GM19023 (cell line): ENCODE measurements around the gene OR4D2.

Experiments used
- ATAC-seq: cut with Tn5 transposase; IDR thresholded peaks from one replicate; pipeline ENCODE4 v1.9.1; 2021; ENCODE audit warnings: mild to moderate bottlenecking, moderate library complexity; ENCODE audit not compliant: unreplicated experiment

The OR4D2 gene

GRCh38 chr17:58172369-58173071, 5.7 kb downstream of the OR4D2 start:
- ATAC-seq, result no peak

DNA sequence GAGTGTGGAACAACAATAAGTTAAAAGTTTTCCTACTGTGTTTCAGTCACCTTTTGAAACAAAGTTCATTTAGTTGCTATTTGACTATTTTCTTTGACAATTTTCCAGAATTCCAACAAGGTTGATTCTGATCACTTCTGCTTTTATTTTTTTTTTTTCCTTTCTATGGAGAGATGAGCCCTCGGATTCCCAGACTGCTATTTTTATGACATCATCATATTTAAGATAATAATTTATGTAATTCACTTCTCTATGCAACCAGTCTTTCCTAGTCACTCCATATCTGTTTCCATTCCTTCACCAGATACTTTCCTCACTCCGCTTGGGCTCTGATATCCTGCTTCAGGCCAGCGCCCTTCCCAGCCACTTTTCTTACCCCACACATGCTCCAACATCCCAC, 8.1 kb downstream of the OR4D2 start:
- no peak for ATAC-seq

DNA sequence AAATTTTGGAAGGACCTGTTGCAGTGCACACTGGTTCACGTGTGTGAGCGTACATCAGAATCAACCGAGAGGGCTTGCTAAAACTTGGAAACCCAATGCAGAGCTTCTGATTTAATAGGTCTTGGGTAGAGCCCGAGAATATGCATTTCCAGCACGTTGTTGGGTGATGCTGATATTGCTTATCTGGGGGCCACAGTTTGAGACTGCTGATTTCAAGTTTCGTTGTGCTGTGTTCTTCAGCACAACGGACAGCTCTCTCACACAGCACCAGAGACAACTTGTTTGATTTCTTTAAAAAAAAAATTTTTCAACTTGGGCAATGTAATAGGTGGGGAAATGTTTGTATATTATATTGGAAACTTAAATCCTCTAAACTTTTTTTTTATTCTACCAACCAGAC, 9.4 kb downstream of the OR4D2 start:
- no peak for ATAC-seq

- no peak for ATAC-seq
These were observed 15.0 kb downstream of the OR4D2 start for GRCh38 chr17:58181796-58182195.

GRCh38 chr17:58183514-58183913, 16.7 kb downstream of the OR4D2 start:
- ATAC-seq, result no peak

DNA sequence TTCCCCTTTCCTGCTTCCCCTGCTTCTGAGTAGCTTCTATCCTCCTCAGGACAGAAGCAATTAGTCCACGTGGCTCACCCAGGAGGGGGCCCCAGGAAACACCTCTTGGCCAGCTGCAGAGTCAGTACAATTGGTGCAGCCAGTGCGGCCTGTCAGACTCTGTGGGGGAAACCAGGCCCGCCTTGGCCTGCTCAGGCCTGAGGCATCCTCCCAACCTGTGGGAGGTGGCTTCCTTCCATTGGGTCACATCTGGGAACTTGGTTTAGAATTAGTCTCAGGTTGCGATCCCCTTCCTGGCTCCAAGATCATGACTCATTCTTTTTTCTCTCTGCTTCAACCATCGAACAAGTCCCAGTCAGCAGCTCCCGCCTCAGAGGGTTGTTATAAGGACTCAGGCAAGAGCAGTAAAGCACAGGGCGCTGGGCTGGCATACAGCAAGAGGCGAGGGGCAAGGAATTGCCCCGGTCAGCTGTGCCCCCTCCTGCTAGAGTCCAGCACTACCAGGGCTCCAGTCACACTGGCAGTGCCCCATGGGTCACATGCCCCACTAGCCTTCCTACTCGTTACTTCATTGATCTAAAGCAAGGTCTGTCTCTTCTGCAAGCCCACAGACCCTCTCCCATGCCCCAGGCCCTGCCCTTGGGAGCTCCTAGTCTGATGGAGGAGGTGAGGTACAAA, 17.7 kb downstream of the OR4D2 start:
- ATAC-seq, result no peak

DNA sequence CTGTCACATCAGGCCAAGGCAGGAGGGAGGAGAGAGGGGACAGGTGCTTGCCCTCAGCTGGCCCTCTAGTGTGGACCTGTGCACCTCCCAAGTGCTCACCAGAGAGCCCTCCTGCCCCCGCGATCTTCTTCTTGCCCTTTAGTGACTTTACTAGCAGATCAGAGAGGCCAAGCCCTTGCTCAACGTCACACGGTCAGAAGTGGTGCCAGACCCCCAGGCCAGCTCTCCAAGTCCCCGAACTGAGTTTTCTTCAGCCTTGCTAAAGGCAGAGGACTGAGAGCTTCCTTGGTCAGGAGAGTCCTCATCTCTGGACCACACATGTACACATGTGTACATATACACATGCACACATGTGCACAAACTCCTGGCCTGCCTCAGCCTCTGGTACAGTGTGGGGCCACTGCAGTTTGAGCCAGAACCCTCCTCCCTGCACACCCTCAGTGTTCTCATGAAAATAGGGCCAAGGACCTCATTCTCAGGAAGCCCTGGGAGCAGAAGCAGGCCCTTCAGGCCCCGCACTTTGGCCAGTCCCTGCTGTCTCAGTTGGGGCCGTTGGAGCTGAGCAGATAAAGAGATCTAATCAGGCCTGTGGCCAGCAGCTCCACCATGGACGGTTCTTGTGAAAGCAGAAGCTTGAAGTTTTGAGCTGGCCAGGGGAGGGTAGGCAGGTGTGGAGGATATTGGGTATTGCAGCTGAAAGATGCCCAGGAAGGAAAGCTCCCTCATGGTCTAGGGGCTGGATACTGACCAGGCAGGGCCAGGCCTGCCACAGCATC, 18.4 kb downstream of the OR4D2 start:
- ATAC-seq, result no peak

- ATAC-seq, result no peak
These were observed 19.8 kb downstream of the OR4D2 start for GRCh38 chr17:58186591-58186990.

- ATAC-seq, result no peak
These were observed 20.3 kb downstream of the OR4D2 start for GRCh38 chr17:58187063-58187462.

- no peak for ATAC-seq
These were observed 20.9 kb downstream of the OR4D2 start for GRCh38 chr17:58187675-58188074.

DNA sequence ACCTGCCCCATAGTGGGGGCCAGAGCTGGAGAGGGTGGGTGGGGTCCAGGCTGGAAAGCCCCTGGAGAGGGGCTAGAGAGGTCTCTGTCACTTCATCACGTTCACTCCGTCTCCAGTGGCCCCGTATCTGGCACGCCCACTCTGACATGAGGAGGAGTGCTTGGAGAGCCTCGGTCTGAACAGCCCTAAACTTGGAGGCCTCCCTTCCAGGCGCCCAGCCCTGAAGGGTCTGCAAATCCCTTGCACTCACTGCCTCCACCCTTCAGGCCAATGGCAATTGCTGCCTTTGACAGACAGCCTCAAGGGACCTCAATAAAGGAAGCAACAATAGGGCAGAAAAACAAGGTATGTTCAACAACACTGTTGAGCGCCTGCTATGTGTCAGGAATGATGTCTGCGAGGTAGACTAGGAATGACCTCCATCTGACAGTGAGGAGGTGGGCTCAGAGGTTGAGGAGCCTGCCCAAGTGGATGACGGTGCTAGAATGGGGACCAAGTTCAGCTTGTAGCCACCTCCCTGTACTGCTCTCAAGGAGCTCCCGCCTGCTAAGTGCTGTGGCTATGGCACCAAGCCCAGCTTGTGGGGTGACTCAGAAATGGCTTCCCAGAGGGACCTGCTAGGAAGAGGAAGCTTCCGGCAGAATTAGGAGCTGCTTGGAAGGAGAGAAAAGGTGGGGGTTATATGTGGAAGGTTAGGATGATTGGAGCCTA, 22.8 kb downstream of the OR4D2 start:
- ATAC-seq, result no peak

DNA sequence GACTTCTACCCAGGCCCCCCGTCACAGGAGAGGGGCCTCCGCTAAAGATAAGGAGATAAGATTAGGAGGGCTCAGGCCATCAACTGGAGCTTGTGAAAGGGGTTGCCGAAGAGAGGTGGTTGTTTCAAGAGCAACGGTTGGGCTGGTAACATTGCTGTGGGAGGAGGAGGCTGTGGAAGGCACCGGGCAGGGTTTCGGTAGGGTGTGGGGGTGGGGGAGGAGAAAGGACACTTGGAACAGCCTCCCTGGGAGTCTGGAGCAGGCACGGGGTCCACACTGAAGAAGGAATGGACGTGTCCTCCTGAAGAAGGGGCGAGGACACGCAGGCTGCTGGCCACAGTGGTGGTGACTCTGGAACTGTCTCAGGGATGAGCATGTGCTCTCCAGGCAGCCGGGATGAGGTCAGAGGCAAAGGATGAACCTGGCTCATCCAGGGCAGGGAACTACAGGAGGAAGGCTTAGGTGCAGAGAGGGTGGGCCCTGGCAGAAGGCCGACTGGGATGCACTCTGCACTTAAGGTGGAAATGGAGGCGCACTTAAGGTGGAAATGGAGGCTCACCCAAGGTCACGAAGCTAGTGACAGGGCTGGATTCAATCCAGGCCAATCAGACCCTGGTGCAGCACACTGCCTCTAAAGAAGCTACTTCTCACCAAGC, 24.6 kb downstream of the OR4D2 start:
- no peak for ATAC-seq

DNA sequence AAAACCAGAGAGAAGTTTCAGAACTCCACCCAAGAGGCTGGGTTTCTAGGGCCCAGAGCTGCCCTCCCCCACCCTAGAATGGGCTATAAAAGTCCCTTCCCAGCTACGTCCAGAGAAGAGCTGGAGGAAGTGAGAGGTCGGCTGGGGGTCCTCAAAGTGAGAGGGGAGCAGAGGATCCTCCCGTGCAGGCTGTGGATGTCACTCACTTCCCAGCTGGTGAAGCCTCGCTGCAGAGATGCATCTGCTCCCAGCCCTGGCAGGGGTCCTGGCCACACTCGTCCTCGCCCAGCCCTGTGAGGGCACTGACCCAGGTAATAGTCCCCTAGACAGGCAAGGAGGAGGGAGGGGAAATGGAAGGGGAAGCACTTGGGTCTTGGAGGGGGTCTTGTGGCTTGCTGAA, 25.8 kb downstream of the OR4D2 start, which contains the start of gene EPX:
TSS of gene EPX (plus strand) at position 115 of the 400 bp plus-strand sequence. CDS start at position 236, 121 bp downstream.
- no peak for ATAC-seq

DNA sequence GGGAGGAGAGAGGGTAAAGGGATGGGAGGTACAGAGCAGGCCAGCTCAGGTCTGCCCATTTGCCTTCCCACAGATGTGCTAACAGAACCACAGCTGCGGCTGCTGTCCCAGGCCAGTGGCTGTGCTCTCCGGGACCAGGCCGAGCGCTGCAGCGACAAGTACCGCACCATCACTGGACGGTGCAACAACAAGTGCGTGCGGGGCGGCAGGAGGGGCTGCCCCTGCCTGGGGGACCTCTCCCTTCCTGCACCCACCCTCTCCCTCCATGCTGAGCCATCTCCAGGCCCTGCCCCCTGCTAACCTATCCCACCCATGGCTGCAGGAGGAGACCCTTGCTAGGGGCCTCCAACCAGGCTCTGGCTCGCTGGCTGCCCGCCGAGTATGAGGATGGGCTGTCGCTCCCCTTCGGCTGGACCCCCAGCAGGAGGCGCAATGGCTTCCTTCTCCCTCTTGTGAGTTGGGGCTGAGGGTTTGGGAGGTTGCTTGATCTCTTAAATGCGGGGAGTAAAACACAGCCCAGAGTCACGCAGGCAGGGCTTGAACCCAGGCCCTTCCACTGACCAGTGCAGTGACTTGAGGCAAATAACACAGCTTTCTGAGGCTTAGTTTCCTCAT, 27.0 kb downstream of the OR4D2 start:
- ATAC-seq, result no peak

- no peak for ATAC-seq
These were observed 28.8 kb downstream of the OR4D2 start for GRCh38 chr17:58195518-58196123.

- no peak for ATAC-seq
These were observed 29.8 kb downstream of the OR4D2 start for GRCh38 chr17:58196610-58197009.

- ATAC-seq, result no peak
These were observed 33.3 kb downstream of the OR4D2 start for GRCh38 chr17:58200024-58200633.

GRCh38 chr17:58202859-58203258, 36.1 kb downstream of the OR4D2 start:
- no peak for ATAC-seq

DNA sequence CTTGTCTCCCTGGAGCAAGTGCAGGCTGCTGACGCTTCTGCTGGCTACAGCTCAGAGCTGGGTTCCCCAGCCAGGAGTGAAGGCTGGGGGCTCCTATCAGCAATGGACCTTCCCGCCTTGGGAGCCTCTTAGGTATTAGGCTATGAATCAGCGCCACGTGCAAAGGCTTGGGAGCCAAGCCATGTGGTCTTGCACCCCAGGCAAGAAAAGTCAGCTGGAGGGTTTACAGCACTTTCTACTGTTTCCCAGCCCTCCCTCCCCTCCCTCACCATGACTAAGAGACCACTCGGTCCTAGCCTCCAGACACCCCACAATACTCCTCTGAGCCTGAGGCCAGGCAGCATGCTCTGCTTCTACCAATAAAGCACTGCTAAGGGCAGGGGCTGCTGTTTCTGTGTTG, 38.0 kb downstream of the OR4D2 start:
- ATAC-seq, result no peak
